GM21423 (cell line): Measurements from ENCODE around the gene CYB561D2.

Source experiments
- ATAC-seq: cut with Tn5 transposase; IDR thresholded peaks from one replicate; pipeline ENCODE4 v1.9.1; 2021; ENCODE audit warnings: mild to moderate bottlenecking, moderate library complexity; ENCODE audit not compliant: unreplicated experiment

The CYB561D2 gene

DNA sequence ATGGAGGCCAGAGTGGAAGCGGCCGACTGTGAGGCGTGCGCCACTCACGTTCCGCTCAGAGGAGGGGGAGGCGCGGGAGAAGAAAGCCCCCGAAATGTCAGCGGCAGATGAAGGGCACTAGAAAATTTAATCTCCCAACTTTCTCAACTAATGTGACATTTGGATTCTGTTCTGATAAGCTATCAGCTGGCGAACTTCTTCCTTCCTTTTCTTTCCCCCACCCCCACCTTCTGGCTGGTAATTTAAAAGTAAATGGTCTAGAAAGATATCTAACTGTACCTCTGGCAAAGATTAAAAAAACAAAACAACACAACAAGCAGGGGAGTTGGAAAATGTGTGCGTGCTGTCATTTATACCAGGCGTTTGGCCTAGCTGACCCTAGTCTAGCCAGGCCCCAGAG is 35.1 kb downstream of the CYB561D2 start:
- ATAC-seq, result no peak

DNA sequence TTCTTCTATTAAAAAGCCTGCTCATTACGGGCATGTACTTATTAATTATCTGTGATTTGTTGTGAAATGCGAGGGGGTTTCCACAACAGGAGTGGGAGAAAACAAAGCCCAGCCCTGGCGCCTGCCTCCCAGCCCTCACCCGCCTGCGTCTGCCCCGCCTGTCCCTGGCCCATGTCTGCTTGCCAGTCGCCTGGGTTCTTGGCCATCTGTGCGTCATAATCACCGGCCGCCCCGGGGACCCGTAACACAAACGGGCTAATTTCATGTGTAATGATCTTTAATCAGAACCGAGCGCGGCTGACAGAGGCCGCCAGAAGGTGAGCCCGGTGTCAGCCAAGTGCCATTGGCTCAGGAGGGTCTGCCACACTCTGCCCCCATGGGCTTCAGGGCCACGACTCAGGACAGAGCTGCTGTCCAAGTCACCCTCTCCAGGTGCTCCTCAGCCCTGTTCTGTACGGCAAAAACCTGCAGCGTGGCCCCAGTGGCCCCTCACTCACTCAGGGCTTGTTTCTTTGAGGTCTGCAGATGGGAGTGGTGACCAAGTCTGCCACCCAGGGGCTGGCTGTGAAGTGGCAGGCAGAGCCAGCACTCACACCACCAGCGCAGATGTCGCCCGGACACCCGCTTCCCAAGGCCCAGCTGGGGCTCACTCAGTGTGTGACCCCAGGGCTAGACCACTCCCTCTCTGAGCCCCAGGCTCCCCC is 37.5 kb downstream of the CYB561D2 start:
- no peak for ATAC-seq

DNA sequence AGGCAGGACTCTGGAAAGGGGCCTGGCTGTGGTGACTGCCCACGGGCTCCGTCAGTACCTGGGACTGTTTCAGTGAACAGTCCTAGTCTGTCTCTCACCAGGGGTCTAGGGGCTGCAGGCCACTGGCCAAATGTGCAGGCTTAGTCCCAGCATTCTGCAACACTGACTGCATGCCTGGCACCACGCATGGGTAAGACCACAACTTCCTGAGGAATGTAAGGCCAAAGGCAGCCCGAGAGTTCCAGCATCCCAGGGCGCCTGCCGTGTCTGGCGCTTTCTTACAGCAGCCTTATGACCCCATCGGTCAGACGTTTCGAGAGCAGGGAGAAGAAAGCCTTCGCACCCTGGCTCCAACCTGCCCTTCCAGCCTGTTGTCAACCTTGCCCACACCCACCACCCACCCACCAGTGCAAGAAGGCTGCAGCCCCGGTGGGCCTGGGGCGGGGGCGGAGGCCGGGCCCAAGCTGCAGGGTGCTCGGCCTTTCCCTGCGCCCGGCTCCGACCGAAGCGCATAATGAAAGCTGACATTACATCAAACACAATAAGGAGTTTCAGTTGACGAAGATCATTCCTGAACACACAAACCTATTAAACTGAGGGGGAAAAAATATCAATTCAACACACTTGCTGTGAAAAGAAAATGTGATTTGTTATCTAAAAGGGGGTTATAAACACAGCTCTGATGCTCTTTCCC is 38.2 kb downstream of the CYB561D2 start:
- ATAC-seq, result no peak

DNA sequence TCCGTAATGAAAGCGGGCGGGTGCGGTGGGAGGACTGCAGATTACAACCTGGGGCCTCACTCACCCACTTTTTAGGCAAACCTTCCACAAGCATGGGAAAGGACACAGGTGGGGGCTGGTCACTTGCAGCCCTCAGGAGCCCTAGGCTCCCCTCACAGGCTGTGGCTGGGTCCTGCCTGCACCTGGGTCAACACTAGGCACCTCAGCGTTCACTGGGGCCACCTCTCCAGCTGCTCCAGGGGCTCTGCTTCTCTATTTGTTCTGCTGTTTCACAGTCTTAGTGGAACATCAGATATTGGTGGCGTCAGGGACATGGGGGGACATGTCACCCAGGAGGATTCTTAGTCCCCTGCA is 38.7 kb downstream of the CYB561D2 start:
- no peak for ATAC-seq

DNA sequence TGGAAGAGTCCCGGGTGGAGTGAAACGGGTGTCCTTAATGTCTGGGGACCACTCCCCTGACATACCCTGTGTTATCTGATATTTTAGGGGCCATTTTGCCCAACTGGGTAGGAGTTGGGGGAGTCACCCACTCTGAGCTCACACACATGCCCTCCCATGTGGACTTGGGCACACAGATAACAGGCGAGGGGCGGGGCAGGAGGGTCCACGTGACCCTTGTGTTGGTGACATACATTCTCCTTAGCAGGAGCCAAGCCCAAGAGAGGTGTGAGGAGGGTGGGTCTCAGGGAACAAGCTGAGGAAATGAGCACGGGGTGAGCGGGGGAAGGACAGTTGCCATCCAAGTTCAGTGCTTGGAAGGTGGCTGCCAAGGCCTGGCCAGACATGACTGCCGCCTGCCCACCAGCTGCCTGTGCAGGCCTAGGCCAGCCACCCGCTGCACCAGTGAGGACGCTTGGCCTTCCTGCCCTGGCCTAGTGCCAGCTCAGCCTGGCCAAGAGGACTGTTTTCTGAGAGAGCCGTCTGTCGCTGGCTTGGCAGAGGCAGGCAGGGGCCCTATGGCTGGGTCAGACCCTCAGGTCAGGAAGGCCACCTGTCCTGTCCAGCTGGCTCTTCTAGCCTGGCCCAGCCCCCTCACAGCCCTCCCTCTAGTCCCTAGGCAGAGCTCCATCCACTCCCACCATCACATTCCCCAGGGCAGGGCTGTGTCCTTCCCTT is 40.0 kb downstream of the CYB561D2 start:
- no peak for ATAC-seq

DNA sequence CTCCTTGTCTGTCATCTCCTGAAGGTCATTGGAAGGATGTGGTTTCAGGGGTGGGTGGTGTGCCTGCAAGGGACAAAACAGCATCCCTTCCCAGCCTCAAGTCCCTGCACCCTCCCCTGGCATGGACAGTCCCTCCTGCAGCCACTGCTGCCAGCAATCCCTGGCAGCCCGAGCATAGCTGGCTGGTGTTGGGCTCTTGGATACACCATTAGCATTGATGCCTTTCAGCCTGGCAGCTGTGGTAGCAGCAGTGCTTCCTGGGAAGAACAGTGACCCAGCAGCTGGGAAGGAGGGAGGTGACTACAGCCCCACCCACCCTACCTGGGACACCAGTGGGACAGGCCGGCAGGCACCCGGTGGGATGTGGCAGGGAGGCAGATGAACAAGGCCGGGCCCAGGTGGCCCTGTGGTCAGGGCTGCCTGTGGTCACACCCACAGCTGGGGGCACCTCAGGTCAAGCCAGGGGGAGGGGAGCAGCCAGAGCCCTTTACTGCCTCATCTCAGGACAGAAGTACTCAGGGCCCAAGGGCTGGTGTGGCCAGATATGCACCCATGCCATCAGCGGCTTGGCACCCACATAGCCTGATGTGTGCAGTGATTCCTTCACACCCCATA is 41.5 kb downstream of the CYB561D2 start:
- no peak for ATAC-seq

DNA sequence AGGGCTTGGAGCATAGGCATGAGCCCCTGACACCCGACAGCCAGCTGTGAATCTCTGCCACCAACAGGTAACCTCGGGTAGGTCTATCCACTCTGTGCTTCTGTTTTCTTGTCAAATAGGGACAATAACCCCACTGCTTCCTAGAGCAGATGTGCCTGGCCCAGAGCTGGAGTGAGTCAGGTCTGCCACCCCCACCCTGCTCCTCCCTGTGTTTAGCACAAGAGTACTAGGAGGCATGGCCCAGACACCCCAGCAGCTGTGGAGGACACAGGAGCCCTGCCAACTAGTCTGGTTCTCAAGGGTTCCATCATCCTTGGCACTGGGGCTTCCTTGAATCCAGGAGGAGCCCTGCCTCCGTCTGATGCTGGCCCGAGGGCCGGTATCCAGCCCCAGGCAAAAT is 42.4 kb downstream of the CYB561D2 start:
- no peak for ATAC-seq

DNA sequence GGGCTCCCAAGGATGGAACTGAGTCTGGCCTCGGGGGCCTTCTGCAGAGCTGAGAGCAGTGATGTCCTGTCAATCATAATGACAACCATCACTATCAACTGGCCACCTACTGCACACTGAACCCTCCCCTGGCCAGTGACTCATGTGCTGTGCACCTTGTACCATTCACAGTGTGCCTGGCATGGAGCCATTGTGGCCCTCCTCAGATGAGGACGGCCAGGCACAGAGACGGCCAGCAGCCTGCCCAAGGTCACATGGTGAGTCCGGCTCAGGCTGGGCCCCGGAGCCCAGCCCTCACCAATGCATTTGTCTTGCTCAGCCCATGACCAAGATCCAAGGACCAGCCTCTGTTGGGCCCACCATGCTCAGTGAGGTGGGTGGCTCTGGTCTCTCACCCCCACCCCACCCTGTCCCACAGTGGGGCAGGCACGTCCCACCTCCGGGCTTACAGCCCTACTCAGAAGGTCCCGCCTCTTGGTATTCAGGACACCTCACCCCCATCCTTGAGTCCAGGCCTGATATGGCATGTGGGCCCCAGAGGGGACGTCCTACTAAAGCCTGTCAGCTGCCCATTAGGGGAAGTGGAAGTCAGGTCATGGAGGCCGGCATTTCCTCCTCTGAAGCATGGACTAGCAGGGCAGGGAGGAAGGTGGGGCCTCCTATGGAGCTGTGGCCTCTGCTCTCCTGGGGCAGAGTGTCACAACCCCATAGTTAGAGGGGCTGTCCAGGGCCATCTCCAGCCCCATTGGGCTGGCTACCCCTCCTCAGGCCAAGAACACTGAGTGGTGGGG is 44.6 kb downstream of the CYB561D2 start:
- no peak for ATAC-seq

DNA sequence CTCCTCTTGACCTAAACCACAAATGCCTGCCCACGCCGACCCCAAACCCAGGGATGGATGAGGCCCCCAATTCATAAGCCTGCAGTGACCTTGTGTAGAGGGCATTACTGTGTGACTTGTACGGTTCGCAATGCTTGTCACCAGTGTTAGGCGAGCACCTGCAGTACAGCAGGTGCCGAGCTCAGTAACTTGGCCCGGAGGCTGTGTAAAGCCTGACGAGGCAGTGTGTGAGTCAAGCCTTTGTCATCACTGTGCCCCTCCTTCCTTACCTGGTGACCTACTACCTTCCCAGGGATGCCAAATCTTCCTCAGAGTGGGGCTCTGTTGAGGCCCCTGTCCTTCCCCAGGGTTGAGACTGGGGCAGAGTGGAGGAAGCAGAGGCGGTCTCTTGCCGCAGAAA is 45.8 kb downstream of the CYB561D2 start:
- no peak for ATAC-seq

DNA sequence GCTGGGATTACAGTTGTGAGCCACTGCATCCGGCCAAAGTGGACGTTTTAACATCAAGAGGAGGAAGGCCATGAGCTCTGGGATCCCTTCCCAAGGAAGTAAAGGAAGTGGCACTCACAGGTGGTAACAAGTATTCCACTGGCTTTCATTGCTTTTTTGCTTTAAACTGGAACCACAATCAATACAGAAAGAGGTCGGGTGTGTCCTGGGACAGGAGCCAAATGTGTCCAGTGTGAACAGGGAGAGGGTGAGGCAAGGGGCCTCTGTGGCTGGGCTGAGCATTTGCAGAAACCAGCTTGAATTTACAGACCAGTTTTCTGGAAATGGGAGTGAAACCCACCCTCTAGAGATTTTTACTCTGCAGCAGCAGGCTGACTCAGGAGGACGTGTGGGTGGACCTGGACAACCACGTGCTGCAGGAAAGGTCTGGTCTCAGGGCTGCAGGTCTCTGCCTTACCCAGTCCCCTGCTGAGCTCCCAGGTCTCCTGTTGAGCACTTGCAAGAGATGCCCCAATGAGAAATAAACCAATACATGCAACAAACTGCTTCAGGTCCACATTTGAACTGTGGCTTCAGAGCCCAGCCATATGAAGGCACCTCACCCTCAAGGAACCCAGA is 51.4 kb downstream of the CYB561D2 start:
- no peak for ATAC-seq
